HG02571 (cell line): Measurements from ENCODE around the gene RYR1.

Experiments
- ATAC-seq: cut with Tn5 transposase; IDR thresholded peaks from one replicate; pipeline ENCODE4 v1.9.1; 2021; ENCODE audit warnings: mild to moderate bottlenecking, moderate library complexity; ENCODE audit not compliant: unreplicated experiment

The RYR1 gene

GRCh38 chr19:38433268-38433733 lies at the start of gene RYR1:
TSS of gene RYR1 (plus strand) at chr19:38433691. CDS start at chr19:38433830, 139 bp downstream.
- no peak for ATAC-seq

- ATAC-seq = no peak
These were observed 49.7 kb upstream of the RYR1 start for GRCh38 chr19:38383743-38384142.

GRCh38 chr19:38384209-38385027 lies 49.1 kb upstream of the RYR1 start:
- ATAC-seq = no peak

- ATAC-seq = no peak
These were observed 48.3 kb upstream of the RYR1 start for GRCh38 chr19:38385057-38385803.

- no peak for ATAC-seq
These were observed 47.7 kb upstream of the RYR1 start for GRCh38 chr19:38385804-38386257.

- ATAC-seq = no peak
These were observed 47.1 kb upstream of the RYR1 start for GRCh38 chr19:38386300-38386970.

- ATAC-seq = no peak
These were observed 46.4 kb upstream of the RYR1 start for GRCh38 chr19:38386971-38387549.

GRCh38 chr19:38387550-38388348 lies 45.7 kb upstream of the RYR1 start, which contains the start of gene GGN:
TSS of gene GGN (minus strand) at chr19:38388034. CDS start at chr19:38387261, 773 bp downstream.
- ATAC-seq = no peak

GRCh38 chr19:38388349-38389100 lies 45.0 kb upstream of the RYR1 start, which contains the start of gene SPRED3:
TSS of gene SPRED3 (plus strand) at chr19:38388697. CDS start at chr19:38390303, 1,606 bp downstream.
- ATAC-seq = no peak

- no peak for ATAC-seq
These were observed 44.2 kb upstream of the RYR1 start for GRCh38 chr19:38389101-38389925.

GRCh38 chr19:38389957-38390924 lies 43.2 kb upstream of the RYR1 start:
- ATAC-seq = no peak

GRCh38 chr19:38391911-38392464 lies 41.5 kb upstream of the RYR1 start:
- ATAC-seq = no peak

- no peak for ATAC-seq
These were observed 40.7 kb upstream of the RYR1 start for GRCh38 chr19:38392707-38393308.

- ATAC-seq = no peak
These were observed 39.0 kb upstream of the RYR1 start for GRCh38 chr19:38394488-38394887.

- ATAC-seq = no peak
These were observed 37.9 kb upstream of the RYR1 start for GRCh38 chr19:38395381-38396114.

- no peak for ATAC-seq
These were observed 34.4 kb upstream of the RYR1 start for GRCh38 chr19:38399081-38399480.
